LNCaP clone FGC (cell line): ENCODE data around the gene DBF4.
"Not testable (repeated sequence)": the region's sequence is repeated elsewhere in the genome, so short reads cannot be mapped to it uniquely, and the experiment has no call there.

Experiments used
- DNase-seq: peaks from one replicate; pipeline ENCODE4 v3.0.0-alpha.2; 2011; ENCODE audit warnings: low read depth
- H3K4me3 ChIP-seq: 2 replicates; pipeline ENCODE4 v1.5.1; 2011; ENCODE audit warnings: mild to moderate bottlenecking, low read depth, low read length, control low read depth
- TF ChIP-seq, protein P1 (sequence below): IDR thresholded peaks from 2 replicates; pipeline ENCODE4 v1.5.1; 2012; ENCODE audit warnings: mild to moderate bottlenecking; ENCODE audit not compliant: control insufficient read depth, insufficient read depth; ENCODE audit errors: extremely low read depth

The DBF4 gene

GRCh38 chr7:87876040-87876868 is at the start of gene DBF4, which contains the start of gene SLC25A40:
Gene DBF4, plus strand, starts transcription at chr7:87876493. Its CDS starts 240 bp downstream, at chr7:87876733.
Gene SLC25A40, minus strand, starts transcription at chr7:87876360. Its CDS starts 17,633 bp downstream, at chr7:87858727.
- TF ChIP-seq, protein P1, sequence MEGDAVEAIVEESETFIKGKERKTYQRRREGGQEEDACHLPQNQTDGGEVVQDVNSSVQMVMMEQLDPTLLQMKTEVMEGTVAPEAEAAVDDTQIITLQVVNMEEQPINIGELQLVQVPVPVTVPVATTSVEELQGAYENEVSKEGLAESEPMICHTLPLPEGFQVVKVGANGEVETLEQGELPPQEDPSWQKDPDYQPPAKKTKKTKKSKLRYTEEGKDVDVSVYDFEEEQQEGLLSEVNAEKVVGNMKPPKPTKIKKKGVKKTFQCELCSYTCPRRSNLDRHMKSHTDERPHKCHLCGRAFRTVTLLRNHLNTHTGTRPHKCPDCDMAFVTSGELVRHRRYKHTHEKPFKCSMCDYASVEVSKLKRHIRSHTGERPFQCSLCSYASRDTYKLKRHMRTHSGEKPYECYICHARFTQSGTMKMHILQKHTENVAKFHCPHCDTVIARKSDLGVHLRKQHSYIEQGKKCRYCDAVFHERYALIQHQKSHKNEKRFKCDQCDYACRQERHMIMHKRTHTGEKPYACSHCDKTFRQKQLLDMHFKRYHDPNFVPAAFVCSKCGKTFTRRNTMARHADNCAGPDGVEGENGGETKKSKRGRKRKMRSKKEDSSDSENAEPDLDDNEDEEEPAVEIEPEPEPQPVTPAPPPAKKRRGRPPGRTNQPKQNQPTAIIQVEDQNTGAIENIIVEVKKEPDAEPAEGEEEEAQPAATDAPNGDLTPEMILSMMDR, result no peak
- peak; percentile 87 for DNase-seq
- peak within 1 kb of the TSS; percentile 88 for H3K4me3 ChIP-seq

- DNase-seq, H3K4me3 ChIP-seq: not testable (repeated sequence)
These were observed 47.9 kb upstream of the DBF4 start for GRCh38 chr7:87828383-87828782.

- TF ChIP-seq, protein P1, result no peak
- DNase-seq, result no peak
- H3K4me3 ChIP-seq, result no peak overlapping the region
These were observed 45.2 kb upstream of the DBF4 start for GRCh38 chr7:87831097-87831496.

GRCh38 chr7:87833130-87833529 is 43.2 kb upstream of the DBF4 start:
- TF ChIP-seq, protein P1, result no peak

DNA sequence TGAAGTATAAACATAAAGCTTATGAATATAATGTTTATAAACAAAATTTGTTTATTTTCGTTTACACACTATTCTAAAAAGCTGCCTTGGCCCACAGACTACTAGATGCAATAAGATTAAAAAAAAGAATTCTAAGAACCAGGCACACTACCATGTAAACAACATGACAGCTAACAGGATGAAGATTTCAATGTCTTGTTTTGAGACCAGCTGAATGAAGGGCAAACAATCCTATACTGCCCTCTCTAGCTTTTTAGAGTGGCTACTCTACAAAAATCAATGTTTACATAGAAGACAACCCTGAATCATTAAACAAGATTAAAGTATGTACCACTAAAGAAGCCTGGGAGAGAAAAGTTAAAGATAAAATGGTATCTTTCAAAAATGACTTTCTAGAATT is 38.7 kb upstream of the DBF4 start:
- DNase-seq, result no peak
- TF ChIP-seq, protein P1, result 0 out of 2 replicates have a peak, but pooled peaks have one; percentile 13
- no peak overlapping the region for H3K4me3 ChIP-seq

More at GRCh38 chr7:87833130-87833529, 43.2 kb upstream of the DBF4 start:
- no peak for DNase-seq
- no peak overlapping the region for H3K4me3 ChIP-seq

GRCh38 chr7:87850836-87851593 is 25.3 kb upstream of the DBF4 start:
- TF ChIP-seq, protein P1, result no peak
- no peak for DNase-seq
- H3K4me3 ChIP-seq, result no peak overlapping the region

GRCh38 chr7:87852306-87852705 is 24.0 kb upstream of the DBF4 start:
- TF ChIP-seq, protein P1, result no peak
- DNase-seq, result no peak

More at GRCh38 chr7:87852306-87852705, 24.0 kb upstream of the DBF4 start:
- no peak overlapping the region for H3K4me3 ChIP-seq
